Uterus (tissue), 4 donors: ENCODE results near the gene PLK5. TPM values are rescaled to one million over a fixed set of nuclear protein-coding genes. Genes with fewer than 3 reads are reported as not detected.

ENCODE experiments used
- DNase-seq, 2 donors: peaks; one replicate each; pipeline ENCODE4 v3.0.0-alpha.2; 2019 to 2020
- H3K27ac ChIP-seq, 2 donors: fragments of 200-600 bp; sonication (generic); 1 replicate in 1 of 2; 2 replicates in 1 of 2; pipeline ENCODE4 v1.5.1; 2016 to 2018
- H3K27me3 ChIP-seq, 2 donors: fragments of 200-600 bp; sonication (generic); one replicate each; pipeline ENCODE4 v1.5.1; 2018 to 2019; ENCODE audit warnings: control low read depth in 1 of 2
- H3K36me3 ChIP-seq, 2 donors: fragments of 200-600 bp; sonication (generic); one replicate each; pipeline ENCODE4 v1.5.1; 2019; ENCODE audit warnings: control low read depth in 1 of 2
- H3K4me1 ChIP-seq, 2 donors: fragments of 200-600 bp; sonication (generic); one replicate each; pipeline ENCODE4 v1.5.1; 2018 to 2019; ENCODE audit warnings: control low read depth in 1 of 2
- H3K4me3 ChIP-seq, 2 donors: fragments of 200-600 bp; sonication (generic); 1 replicate in 1 of 2; 2 replicates in 1 of 2; pipeline ENCODE4 v1.5.1; 2018 to 2019; ENCODE audit warnings: mild to moderate bottlenecking in 1 of 2
- H3K9me3 ChIP-seq, 2 donors: fragments of 200-600 bp; sonication (generic); one replicate each; pipeline ENCODE4 v1.5.1; 2019; ENCODE audit warnings: control low read depth in 1 of 2
- POLR2A ChIP-seq, 2 donors: fragments of 450-650 bp; IDR thresholded peaks; one replicate each; pipeline ENCODE4 v1.6.1; 2016; ENCODE audit warnings: antibody characterized with exemption in 2 of 2, mild to moderate bottlenecking in 1 of 2, moderate library complexity in 1 of 2
- intact Hi-C: fragments of 100-400 bp; cut with DNase I; formaldehyde crosslinking; loops from one replicate; pipeline ENCODE4 v1.15.1; 2023; ENCODE audit warnings: low total_unique reads
- total RNA-seq, 4 donors: library from RNA; depleted of rRNA in 3 of 4; stranded (reverse); fragments of >200 nt in 3 of 4; gene quantifications; one replicate each; pipeline versions ENCODE4 v1.1.0 to v1.2.4, GENCODE V29; 2014 to 2023
- TF ChIP-seq, protein P1 (sequence below), 4 experiments: fragments of 200-600 bp in 2 of 4; fragments of 450-650 bp in 2 of 4; sonication (generic) in 2 of 4; IDR thresholded peaks; one replicate each; pipeline ENCODE4 v1.5.1; 2016 to 2019; ENCODE audit warnings: antibody characterized with exemption in 4 of 4, mild to moderate bottlenecking in 2 of 4, moderate library complexity in 1 of 4
- donor health status: DM: yes; HTN: yes; CAD: no.

Gene PLK5
- total RNA-seq, 4 donors from 2014 or later = 0.21 to 2.7 TPM; not detected in 2

DNA sequence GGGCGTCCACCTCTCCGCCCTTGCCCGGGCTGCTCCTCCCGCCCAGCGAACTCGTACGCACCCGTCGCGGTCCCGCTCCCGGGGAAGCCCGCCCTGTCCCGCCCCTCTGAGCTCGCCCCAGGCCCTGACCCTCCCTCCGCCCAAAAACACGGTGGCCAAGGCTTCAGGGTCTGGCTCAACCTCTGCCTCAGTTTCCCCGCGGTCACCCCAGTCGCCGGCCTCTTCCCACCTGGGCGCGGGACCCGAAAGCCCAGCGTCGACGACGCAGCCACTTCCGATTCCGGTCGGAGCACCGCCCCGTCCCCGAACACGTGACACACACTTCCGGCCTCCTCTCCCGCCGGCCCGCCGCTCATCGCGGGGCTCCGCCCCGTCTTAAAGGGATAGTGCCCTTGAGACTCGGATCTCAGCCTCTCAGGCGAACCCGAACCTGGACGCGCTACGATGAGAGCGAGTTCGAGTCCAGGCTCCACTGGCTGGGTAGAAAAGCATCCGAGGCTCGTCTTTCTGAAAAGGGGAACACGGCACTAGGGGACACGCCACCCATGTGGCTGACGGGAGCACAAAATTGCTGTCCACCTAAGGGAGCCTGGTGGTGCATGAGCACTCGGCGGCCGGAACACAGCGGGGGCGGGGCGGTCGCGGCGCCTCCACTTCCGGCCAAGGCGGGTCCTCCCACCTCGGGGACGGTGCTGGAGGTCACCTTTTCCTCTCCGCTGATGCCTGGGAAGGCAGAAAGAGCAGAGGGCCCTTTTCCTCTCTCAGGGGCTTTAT is 44.8 kb upstream of the PLK5 start, which contains the start of gene C19orf25:
TSS of gene C19orf25 (minus strand) at position 282 of the 774 bp plus-strand sequence. CDS start 312 bp downstream, outside the sequence.
- H3K27me3 ChIP-seq = no peaks in the 10 kb centered on the region
- peak within 1 kb of the TSS; percentile 67 to 84 for H3K4me3 ChIP-seq
- no peaks in the 10 kb centered on the region for H3K9me3 ChIP-seq
- H3K36me3 ChIP-seq = no peaks in the 10 kb centered on the region
- H3K4me1 ChIP-seq = peaks cover 0 to 10% of the 10 kb centered on the region in 2 donors
- TF ChIP-seq, protein P1, sequence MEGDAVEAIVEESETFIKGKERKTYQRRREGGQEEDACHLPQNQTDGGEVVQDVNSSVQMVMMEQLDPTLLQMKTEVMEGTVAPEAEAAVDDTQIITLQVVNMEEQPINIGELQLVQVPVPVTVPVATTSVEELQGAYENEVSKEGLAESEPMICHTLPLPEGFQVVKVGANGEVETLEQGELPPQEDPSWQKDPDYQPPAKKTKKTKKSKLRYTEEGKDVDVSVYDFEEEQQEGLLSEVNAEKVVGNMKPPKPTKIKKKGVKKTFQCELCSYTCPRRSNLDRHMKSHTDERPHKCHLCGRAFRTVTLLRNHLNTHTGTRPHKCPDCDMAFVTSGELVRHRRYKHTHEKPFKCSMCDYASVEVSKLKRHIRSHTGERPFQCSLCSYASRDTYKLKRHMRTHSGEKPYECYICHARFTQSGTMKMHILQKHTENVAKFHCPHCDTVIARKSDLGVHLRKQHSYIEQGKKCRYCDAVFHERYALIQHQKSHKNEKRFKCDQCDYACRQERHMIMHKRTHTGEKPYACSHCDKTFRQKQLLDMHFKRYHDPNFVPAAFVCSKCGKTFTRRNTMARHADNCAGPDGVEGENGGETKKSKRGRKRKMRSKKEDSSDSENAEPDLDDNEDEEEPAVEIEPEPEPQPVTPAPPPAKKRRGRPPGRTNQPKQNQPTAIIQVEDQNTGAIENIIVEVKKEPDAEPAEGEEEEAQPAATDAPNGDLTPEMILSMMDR (IDR thresholded peaks at IDR 0.05) = peak in 1 of 4 experiments; percentile 19
- peak; percentile 50 to 72 for TF ChIP-seq POLR2A (IDR thresholded peaks at IDR 0.05)
- intact Hi-C loops = no loop called here
- DNase-seq = peak; percentile 92 to 94
- peak within 1 kb of the TSS; percentile 42 to 60 for H3K27ac ChIP-seq

DNA sequence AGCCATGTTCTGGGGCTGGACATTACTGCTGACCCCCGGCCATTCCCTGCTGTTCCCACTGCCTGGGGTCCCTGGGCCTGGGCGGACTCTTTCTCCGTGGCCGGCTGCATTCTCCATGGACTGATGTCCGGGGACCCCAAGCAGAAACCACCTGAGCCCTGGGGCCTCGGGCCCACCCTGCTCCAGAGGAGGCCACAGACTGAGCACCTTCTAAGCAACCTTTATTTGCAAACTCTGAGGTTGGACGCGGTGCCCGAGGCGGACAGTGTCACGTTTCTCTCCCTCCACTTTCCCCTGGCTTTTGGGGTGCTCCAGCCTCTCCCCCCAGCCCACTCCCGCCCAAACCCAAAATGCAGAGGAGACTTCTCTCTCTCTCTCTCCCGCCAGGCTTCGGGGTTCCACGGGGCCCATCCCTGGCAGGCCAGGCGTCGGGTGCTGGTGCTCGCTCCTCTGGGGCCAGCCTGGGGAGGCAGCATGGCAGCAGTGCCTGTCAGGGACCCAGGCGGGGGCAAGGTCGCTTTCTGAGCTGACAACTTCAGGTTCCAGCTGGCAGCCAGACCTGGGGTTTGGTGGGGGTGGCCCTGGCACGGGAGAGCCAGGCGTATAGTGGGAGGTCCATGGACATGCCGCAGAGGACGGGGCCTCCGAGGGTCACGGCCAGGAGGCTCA is 42.5 kb upstream of the PLK5 start:
- Histone ChIP-seq H3K4me3 (no peak overlapping the region), H3K27ac (no peak overlapping the region), H3K36me3 (no peaks in the 10 kb centered on the region), H3K27me3 (no peaks in the 10 kb centered on the region), H3K9me3 (no peaks in the 10 kb centered on the region), H3K4me1 (peaks cover 0 to 10% of the 10 kb centered on the region in 2 donors)
- DNase-seq = no peak
- TF ChIP-seq POLR2A (IDR thresholded peaks at IDR 0.05) = no peak
- TF ChIP-seq, protein P1 (IDR thresholded peaks at IDR 0.05) = no peak
- intact Hi-C loops = no loop called here

DNA sequence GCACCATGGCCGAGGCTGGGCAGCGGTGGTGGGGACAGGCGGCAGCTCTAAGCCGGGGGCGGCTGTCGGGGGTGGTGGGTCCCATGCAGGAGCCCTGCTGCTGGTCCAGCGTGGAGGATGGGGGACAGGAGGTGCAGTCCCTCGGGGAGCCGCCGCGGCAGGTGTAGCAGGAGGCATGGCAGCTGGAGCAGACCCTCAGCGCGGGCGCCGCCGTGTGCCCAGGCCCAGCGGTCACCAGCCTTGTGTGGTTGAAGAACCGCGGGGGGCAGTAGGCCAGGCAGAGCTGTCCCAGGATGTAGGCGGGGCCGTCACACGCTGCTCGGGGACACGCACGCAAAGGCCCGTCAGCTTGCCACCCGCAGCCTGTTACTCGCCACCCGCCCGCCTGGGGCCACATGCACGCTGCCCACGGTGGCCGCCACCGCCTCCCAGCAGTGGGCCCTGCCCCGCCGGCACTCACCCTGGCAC is 42.0 kb upstream of the PLK5 start:
- Histone ChIP-seq H3K27ac (no peak overlapping the region), H3K9me3 (no peaks in the 10 kb centered on the region), H3K27me3 (no peaks in the 10 kb centered on the region), H3K4me3 (no peak overlapping the region), H3K36me3 (no peaks in the 10 kb centered on the region), H3K4me1 (peaks cover 0 to 10% of the 10 kb centered on the region in 2 donors)
- intact Hi-C loops = no loop called here
- no peak for DNase-seq
- TF ChIP-seq POLR2A (IDR thresholded peaks at IDR 0.05) = no peak
- TF ChIP-seq, protein P1 (IDR thresholded peaks at IDR 0.05) = no peak

DNA sequence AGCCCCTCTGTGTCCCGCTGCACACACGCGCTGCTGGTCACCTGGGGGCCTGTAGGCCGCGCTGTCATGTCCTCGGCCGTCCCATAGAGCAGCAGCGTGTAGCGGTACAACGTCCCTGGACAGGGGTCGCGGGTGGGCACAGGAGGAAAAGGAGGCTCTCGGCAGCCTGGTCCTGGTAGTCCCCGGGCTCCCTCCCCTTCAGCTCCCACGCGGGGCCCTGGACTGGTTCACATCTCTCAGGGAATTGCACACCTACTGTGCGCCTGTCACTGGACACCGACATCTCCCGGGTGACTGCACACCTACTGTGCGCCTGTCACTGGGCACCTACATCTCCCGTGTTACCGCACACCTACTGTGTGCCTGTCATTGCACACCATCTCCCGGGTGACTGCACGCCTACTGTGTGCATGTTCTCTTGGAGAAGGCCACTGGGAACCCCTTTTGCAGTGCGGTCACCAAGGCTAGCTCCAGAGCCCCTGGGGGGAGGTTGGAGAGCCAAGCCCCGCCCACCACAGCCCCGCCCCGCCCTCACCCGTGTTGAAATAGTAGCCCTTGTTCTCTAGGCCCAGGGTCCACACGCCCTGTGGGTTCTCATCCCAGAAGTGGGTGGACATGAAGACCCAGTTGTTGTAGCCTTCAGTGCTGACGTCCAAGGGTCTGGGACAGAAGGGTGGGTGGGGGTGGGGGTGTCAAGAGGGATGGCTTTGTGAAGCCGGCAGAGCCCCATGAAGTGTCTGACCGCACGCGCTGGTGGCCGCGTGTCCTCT is 41.3 kb upstream of the PLK5 start:
- no peak overlapping the region for H3K4me3 ChIP-seq
- no peak for DNase-seq
- peaks cover 0 to 10% of the 10 kb centered on the region in 2 donors for H3K4me1 ChIP-seq
- H3K9me3 ChIP-seq = no peaks in the 10 kb centered on the region
- no peaks in the 10 kb centered on the region for H3K27me3 ChIP-seq
- TF ChIP-seq, protein P1 (IDR thresholded peaks at IDR 0.05) = no peak
- H3K27ac ChIP-seq = no peak overlapping the region
- no peaks in the 10 kb centered on the region for H3K36me3 ChIP-seq
- intact Hi-C loops = no loop called here
